SK-N-SH treated with all-trans-retinoic acid at 6 μM for 48 hours (cell line): ENCODE data around the gene RHCG.

Source experiments
- ATAC-seq: fragments of 200-7000 bp; cut with Tn5 transposase; 3 replicates; pipeline ENCODE4 v1.9.1; 2020; ENCODE audit warnings: mild to moderate bottlenecking, moderate library complexity
- ARNTL ChIP-seq: fragments of 450-650 bp; formaldehyde crosslinking; IDR thresholded peaks from 2 replicates; pipeline ENCODE4 v1.5.0; 2020; ENCODE audit warnings: low read depth, mild to moderate bottlenecking, moderate library complexity, borderline replicate concordance
- CSDC2 ChIP-seq: fragments of 250-450 bp; sonication (Bioruptor Pico); IDR thresholded peaks from 2 replicates; pipeline ENCODE4 v1.5.0; 2020; ENCODE audit warnings: mild to moderate bottlenecking, moderate library complexity
- ESRRG ChIP-seq: fragments of 250-450 bp; sonication (Bioruptor Pico); IDR thresholded peaks from 2 replicates; pipeline ENCODE4 v1.6.1; 2021; ENCODE audit warnings: mild to moderate bottlenecking
- ISL1 ChIP-seq: fragments of 250-450 bp; sonication (Bioruptor Pico); IDR thresholded peaks from 2 replicates; pipeline ENCODE4 v2.1.2; 2022; ENCODE audit warnings: mild to moderate bottlenecking, moderate library complexity
- PATZ1 ChIP-seq: fragments of 250-450 bp; sonication (Bioruptor Pico); IDR thresholded peaks from 2 replicates; pipeline ENCODE4 v1.8.0; 2020; ENCODE audit warnings: mild to moderate bottlenecking, moderate library complexity, borderline replicate concordance
- POU6F1 ChIP-seq: fragments of 250-450 bp; sonication (Bioruptor Pico); IDR thresholded peaks from 2 replicates; pipeline ENCODE4 v1.8.0; 2021; ENCODE audit warnings: low read depth, mild to moderate bottlenecking, moderate library complexity, borderline replicate concordance
- PPARA ChIP-seq: fragments of 250-450 bp; sonication (Bioruptor Pico); IDR thresholded peaks from 2 replicates; pipeline ENCODE4 v1.5.0; 2020; ENCODE audit warnings: mild to moderate bottlenecking, borderline replicate concordance
- RARB ChIP-seq: fragments of 250-450 bp; sonication (Bioruptor Pico); IDR thresholded peaks from 2 replicates; pipeline ENCODE4 v1.8.0; 2021; ENCODE audit warnings: mild to moderate bottlenecking, moderate library complexity
- SNAI2 ChIP-seq: fragments of 250-450 bp; sonication (Bioruptor Pico); IDR thresholded peaks from 2 replicates; pipeline ENCODE4 v1.5.0; 2020; ENCODE audit warnings: mild to moderate bottlenecking, moderate library complexity
- TSHZ2 ChIP-seq: fragments of 250-450 bp; sonication (Bioruptor Pico); IDR thresholded peaks from 2 replicates; pipeline ENCODE4 v1.5.0; 2020; ENCODE audit warnings: mild to moderate bottlenecking, moderate library complexity
- ZC3H10 ChIP-seq: fragments of 250-450 bp; sonication (Bioruptor Pico); IDR thresholded peaks from 2 replicates; pipeline ENCODE4 v1.5.1; 2021; ENCODE audit warnings: mild to moderate bottlenecking, moderate library complexity
- ZFP3 ChIP-seq: fragments of 250-450 bp; sonication (Bioruptor Pico); IDR thresholded peaks from 2 replicates; pipeline ENCODE4 v1.5.0; 2020; ENCODE audit warnings: mild to moderate bottlenecking, moderate library complexity
- ZNF565 ChIP-seq: fragments of 450-650 bp; formaldehyde crosslinking; conservative IDR thresholded peaks from 2 replicates; pipeline ENCODE4 v1.5.0; 2020; ENCODE audit warnings: low read depth, mild to moderate bottlenecking, moderate library complexity
- ZNF70 ChIP-seq: fragments of 450-650 bp; formaldehyde crosslinking; IDR thresholded peaks from 2 replicates; pipeline ENCODE4 v1.5.0; 2020; ENCODE audit warnings: mild to moderate bottlenecking, moderate library complexity
- TF ChIP-seq, protein P1 (sequence below): fragments of 250-450 bp; sonication (Bioruptor Pico); IDR thresholded peaks from 2 replicates; pipeline ENCODE4 v1.5.1; 2020; ENCODE audit warnings: low read depth, mild to moderate bottlenecking, moderate library complexity

RHCG gene

DNA sequence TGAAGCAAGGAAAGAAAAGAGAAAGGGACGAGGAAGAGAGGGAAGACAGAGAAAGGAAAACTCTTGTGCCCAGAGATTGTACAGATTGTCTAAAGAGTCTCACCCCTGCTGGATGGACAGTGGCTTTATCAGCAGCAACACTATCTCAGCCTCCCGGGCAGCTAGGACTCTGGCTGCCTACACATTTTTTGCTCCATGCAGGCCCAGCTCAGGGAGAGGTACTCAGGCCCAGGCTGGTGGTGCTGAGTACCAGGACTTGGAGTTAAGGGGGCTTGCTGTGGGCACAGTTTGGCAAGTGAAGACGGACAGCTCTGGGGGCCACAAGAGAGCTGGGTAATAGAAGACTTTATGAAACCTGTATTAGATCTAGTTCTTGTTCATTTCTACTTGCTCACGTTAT lies 19.1 kb upstream of the RHCG start:
- ATAC-seq: no peak
- TF ChIP-seq ZC3H10 (CRISPR knock-in tag) (no peak), PPARA (CRISPR knock-in tag) (no peak), ISL1 (no peak), POU6F1 (CRISPR knock-in tag) (no peak), ARNTL (no peak), ESRRG (CRISPR knock-in tag) (no peak), ZNF565 (CRISPR knock-in tag) (no peak), TSHZ2 (CRISPR knock-in tag) (no peak), CSDC2 (no peak)

DNA sequence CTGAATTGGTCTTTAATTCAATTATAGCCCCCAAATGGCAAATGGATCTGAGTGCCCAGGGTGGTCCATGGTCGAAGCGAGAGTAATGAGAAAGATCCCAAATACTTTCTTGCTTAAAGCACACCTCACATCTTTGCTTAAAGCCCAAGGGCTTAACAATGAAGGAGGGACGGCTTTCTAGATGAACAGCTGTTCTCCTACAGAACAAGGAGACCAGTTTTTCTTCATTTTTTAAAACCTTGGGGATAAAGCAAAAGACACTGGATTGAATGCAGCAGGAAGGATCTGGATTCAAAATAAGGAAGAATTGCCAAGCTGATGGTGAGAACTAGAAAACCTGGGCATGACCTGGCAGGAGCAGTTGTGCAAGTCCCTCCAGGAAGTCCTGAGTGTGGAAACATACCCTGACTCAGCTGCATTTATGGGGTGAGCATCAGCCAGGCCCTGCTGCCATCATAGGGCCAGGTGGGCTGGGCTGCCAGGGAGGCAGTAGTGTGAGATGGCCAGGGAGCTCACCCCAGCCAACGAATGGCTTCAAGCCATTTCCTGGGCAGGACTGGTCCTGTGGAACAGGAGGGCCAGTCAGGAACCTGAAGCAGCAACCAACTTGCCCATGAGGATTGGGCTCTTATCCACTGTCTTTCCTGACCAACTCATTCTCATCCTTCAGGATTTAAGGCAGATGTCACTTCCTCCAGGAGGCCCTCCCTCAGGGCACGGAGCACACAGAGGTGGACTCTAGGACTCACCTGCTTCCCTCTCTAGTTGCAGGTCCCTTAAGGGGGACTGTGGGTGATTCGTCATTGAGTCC lies 18.4 kb upstream of the RHCG start:
- TF ChIP-seq ZFP3 (CRISPR knock-in tag): no peak
- TF ChIP-seq PPARA (CRISPR knock-in tag): no peak
- TF ChIP-seq RARB: no peak
- no peak for TF ChIP-seq ZNF70 (CRISPR knock-in tag)
- TF ChIP-seq, protein P1, sequence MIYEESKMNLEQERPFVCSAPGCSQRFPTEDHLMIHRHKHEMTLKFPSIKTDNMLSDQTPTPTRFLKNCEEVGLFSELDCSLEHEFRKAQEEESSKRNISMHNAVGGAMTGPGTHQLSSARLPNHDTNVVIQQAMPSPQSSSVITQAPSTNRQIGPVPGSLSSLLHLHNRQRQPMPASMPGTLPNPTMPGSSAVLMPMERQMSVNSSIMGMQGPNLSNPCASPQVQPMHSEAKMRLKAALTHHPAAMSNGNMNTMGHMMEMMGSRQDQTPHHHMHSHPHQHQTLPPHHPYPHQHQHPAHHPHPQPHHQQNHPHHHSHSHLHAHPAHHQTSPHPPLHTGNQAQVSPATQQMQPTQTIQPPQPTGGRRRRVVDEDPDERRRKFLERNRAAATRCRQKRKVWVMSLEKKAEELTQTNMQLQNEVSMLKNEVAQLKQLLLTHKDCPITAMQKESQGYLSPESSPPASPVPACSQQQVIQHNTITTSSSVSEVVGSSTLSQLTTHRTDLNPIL (CRISPR knock-in tag): no peak
- TF ChIP-seq ESRRG (CRISPR knock-in tag): no peak
- TF ChIP-seq ZNF565 (CRISPR knock-in tag): no peak
- no peak for TF ChIP-seq ARNTL
- no peak for TF ChIP-seq PATZ1 (CRISPR knock-in tag)
- TF ChIP-seq CSDC2: no peak
- TF ChIP-seq POU6F1 (CRISPR knock-in tag): no peak
- TF ChIP-seq TSHZ2 (CRISPR knock-in tag): no peak
- no peak for ATAC-seq

DNA sequence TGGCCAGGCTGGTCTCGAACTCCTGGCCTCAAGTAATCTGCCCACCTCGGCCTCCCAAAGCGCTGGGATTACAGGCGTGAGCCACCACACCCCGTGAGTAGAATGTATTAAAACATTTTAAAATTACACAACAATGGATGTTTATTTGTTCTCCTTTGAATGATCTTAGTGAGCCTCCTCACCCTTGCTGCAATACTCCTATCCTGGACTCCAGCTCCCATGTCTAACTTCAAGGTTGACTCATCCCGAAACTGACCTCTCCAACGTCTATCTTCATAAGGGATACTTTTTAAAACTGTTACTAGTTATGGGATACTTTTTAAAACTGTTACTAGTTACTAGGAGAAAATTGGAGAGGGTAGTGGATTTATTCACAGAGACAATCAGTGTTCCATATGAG lies 17.8 kb upstream of the RHCG start:
- ATAC-seq: no peak

More for the DNA sequence above, 17.8 kb upstream of the RHCG start:
- TF ChIP-seq SNAI2 (CRISPR knock-in tag) (no peak), RARB (no peak), ESRRG (CRISPR knock-in tag) (no peak), PATZ1 (CRISPR knock-in tag) (no peak), PPARA (CRISPR knock-in tag) (no peak)
